GM12878 (cell line): Measurements from ENCODE around the gene EHBP1. TPM values are rescaled to one million over a fixed set of nuclear protein-coding genes. Genes with fewer than 3 reads are reported as not detected.

Experiments
- ATAC-seq: fragments of 200-7000 bp; cut with Tn5 transposase; 3 replicates; pipeline ENCODE4 v1.9.1; 2020; ENCODE audit warnings: mild to moderate bottlenecking, moderate library complexity
- BruUV-seq: library from RNA; stranded (reverse); fragments of 400-500 nt; replicated peaks from 2 replicates; lab custom pipeline; 2021; lab: Mats Ljungman, UMichigan
- CTCF ChIA-PET: fragments of 300-600 bp; sonication (Branson Sonifier 250); formaldehyde crosslinking; extraction: SDS; loops from one replicate; lab custom pipeline; 2021; ENCODE audit warnings: inconsistent platforms; lab: Yijun Ruan, JAX
- POLR2A ChIA-PET: fragments of 350-600 bp; formaldehyde crosslinking; extraction: SDS; loops from one replicate; lab custom pipeline; 2021; ENCODE audit warnings: inconsistent platforms; lab: Charles Lee
- RAD21 ChIA-PET: fragments of 300-600 bp; sonication (Branson Sonifier 250); formaldehyde crosslinking; loops from one replicate; lab custom pipeline; 2023; ENCODE audit warnings: antibody characterized with exemption; ENCODE audit not compliant: unreplicated experiment; lab: Charles Lee
- SMC1A ChIA-PET: fragments of 300-600 bp; sonication (Branson Sonifier 250); formaldehyde crosslinking; loops from one replicate; lab custom pipeline; 2023; ENCODE audit not compliant: unreplicated experiment, uncharacterized antibody; lab: Charles Lee
- DNase-seq: peaks from one replicate; pipeline ENCODE4 v3.0.0-alpha.2; 2011; ENCODE audit warnings: low read depth, low spot score
- FAIRE-seq: peaks from 3 replicates; lab custom pipeline; 2011; peaks lifted over from hg19 to GRCh38; lab: Jason Lieb, UNC
- H2AFZ ChIP-seq: 2 replicates; pipeline ENCODE4 v1.6.0; 2011; ENCODE audit warnings: low read depth, low read length, control low read depth; ENCODE audit not compliant: control insufficient read depth
- H3K27ac ChIP-seq: 2 replicates; pipeline ENCODE4 v1.5.1; 2011; ENCODE audit warnings: control low read depth; ENCODE audit not compliant: control insufficient read depth, insufficient read depth
- H3K27me3 ChIP-seq, 2 experiments: replicated peaks in 1 of 2; 2 replicates each; pipeline versions ENCODE4 v1.6.0 to v1.6.1; 2011; ENCODE audit warnings: low read length in 1 of 2; ENCODE audit not compliant: control insufficient read depth in 2 of 2, insufficient read depth in 2 of 2
- H3K36me3 ChIP-seq, 2 experiments: 2 replicates each; pipeline ENCODE4 v1.5.1; 2011; ENCODE audit warnings: low read length in 1 of 2; ENCODE audit not compliant: control insufficient read depth in 2 of 2, insufficient read depth in 2 of 2
- H3K4me1 ChIP-seq: 2 replicates; pipeline ENCODE4 v1.6.1; 2011; ENCODE audit warnings: mild to moderate bottlenecking, low read length, moderate library complexity, mixed read lengths; ENCODE audit not compliant: control insufficient read depth, insufficient read depth
- H3K4me2 ChIP-seq: 2 replicates; pipeline ENCODE4 v1.6.0; 2011; ENCODE audit warnings: control low read depth; ENCODE audit not compliant: control insufficient read depth, insufficient read depth
- H3K4me3 ChIP-seq: fragments of 200-600 bp; sonication (generic); 2 replicates; pipeline ENCODE4 v1.5.1; 2016
- H3K79me2 ChIP-seq: 2 replicates; pipeline ENCODE4 v1.6.0; 2011; ENCODE audit warnings: low read length; ENCODE audit not compliant: control insufficient read depth, insufficient read depth
- H3K9ac ChIP-seq: 2 replicates; pipeline ENCODE4 v1.8.0; 2011; ENCODE audit warnings: low read length, control low read depth, mixed read lengths; ENCODE audit not compliant: control insufficient read depth, insufficient read depth
- H3K9me3 ChIP-seq: replicated peaks from 3 replicates; pipeline ENCODE4 v1.5.1; 2011; ENCODE audit warnings: mild to moderate bottlenecking, low read length; ENCODE audit not compliant: control insufficient read depth, insufficient read depth
- H4K20me1 ChIP-seq: 2 replicates; pipeline ENCODE4 v1.6.0; 2011; ENCODE audit not compliant: control insufficient read depth, insufficient read depth
- BMI1 ChIP-seq: fragments of 450-650 bp; IDR thresholded peaks from 2 replicates; pipeline ENCODE4 v1.6.1; 2016; ENCODE audit warnings: mild to moderate bottlenecking, moderate library complexity, borderline replicate concordance
- BRCA1 ChIP-seq: IDR thresholded peaks from 2 replicates; pipeline ENCODE4 v1.6.1; 2011; ENCODE audit warnings: low read depth, low read length, improper control_type of control experiment
- CBX3 ChIP-seq: fragments of 200-600 bp; sonication (generic); IDR thresholded peaks from 2 replicates; pipeline ENCODE4 v1.6.1; 2016; ENCODE audit warnings: low read depth, borderline replicate concordance
- ESRRA ChIP-seq: IDR thresholded peaks from 2 replicates; pipeline ENCODE4 v1.6.1; 2012; ENCODE audit warnings: mild to moderate bottlenecking, low read length, improper control_type of control experiment
- FOS ChIP-seq: IDR thresholded peaks from 3 replicates; pipeline ENCODE4 v1.6.1; 2011; ENCODE audit warnings: borderline replicate concordance; ENCODE audit not compliant: insufficient read length; ENCODE audit errors: extremely low read depth
- GATAD2B ChIP-seq: fragments of 450-650 bp; conservative IDR thresholded peaks from 2 replicates; pipeline ENCODE4 v1.6.1; 2017; ENCODE audit warnings: low read depth, mild to moderate bottlenecking, moderate library complexity
- HDAC2 ChIP-seq: fragments of 200-600 bp; sonication (generic); IDR thresholded peaks from 2 replicates; pipeline ENCODE4 v1.6.1; 2017
- JUNB ChIP-seq: IDR thresholded peaks from 2 replicates; pipeline ENCODE4 v1.6.1; 2016; ENCODE audit warnings: antibody characterized with exemption, mild to moderate bottlenecking
- MYC ChIP-seq: IDR thresholded peaks from 2 replicates; pipeline ENCODE4 v1.6.1; 2011; ENCODE audit warnings: mild to moderate bottlenecking, low read length, moderate library complexity, inconsistent platforms; ENCODE audit not compliant: insufficient read depth, insufficient replicate concordance, insufficient read length, severe bottlenecking
- NFIC ChIP-seq: IDR thresholded peaks from 2 replicates; pipeline ENCODE4 v1.6.1; 2012; ENCODE audit warnings: low read depth, mild to moderate bottlenecking, inconsistent platforms, low read length, moderate library complexity
- NFXL1 ChIP-seq: fragments of 450-650 bp; IDR thresholded peaks from 2 replicates; pipeline ENCODE4 v1.6.1; 2017; ENCODE audit warnings: antibody characterized with exemption, mild to moderate bottlenecking, borderline replicate concordance
- NR2F1 ChIP-seq: fragments of 450-650 bp; conservative IDR thresholded peaks from 2 replicates; pipeline ENCODE4 v1.6.1; 2017; ENCODE audit warnings: mild to moderate bottlenecking
- RUNX3 ChIP-seq: IDR thresholded peaks from 2 replicates; pipeline ENCODE4 v1.6.1; 2012; ENCODE audit warnings: low read length, inconsistent platforms
- SMAD1 ChIP-seq: fragments of 450-650 bp; IDR thresholded peaks from 2 replicates; pipeline ENCODE4 v1.6.1; 2018; ENCODE audit warnings: mild to moderate bottlenecking, low read depth; ENCODE audit not compliant: partially characterized antibody
- SPI1 ChIP-seq: IDR thresholded peaks from 2 replicates; pipeline ENCODE4 v1.6.1; 2011; ENCODE audit warnings: low read depth, mild to moderate bottlenecking, low read length, moderate library complexity, borderline replicate concordance; ENCODE audit not compliant: insufficient read depth
- SRF ChIP-seq, 2 experiments: IDR thresholded peaks; 2 replicates each; pipeline ENCODE4 v1.6.1; 2011; ENCODE audit warnings: low read depth in 2 of 2, low read length in 2 of 2, mild to moderate bottlenecking in 1 of 2, moderate library complexity in 1 of 2
- TCF3 ChIP-seq: IDR thresholded peaks from 2 replicates; pipeline ENCODE4 v1.6.1; 2012; ENCODE audit warnings: low read depth, mild to moderate bottlenecking, low read length, borderline replicate concordance; ENCODE audit not compliant: insufficient read depth
- ZNF274 ChIP-seq: IDR thresholded peaks from one replicate; pipeline ENCODE4 v1.8.0; 2011; ENCODE audit not compliant: insufficient read length, insufficient read depth
- ZSCAN29 ChIP-seq: fragments of 450-650 bp; IDR thresholded peaks from 2 replicates; pipeline ENCODE4 v1.6.1; 2017; ENCODE audit warnings: mild to moderate bottlenecking, moderate library complexity
- WGBS: methylation state at CpG from one replicate; pipeline ENCODE4 v1.1.6; 2016; ENCODE audit warnings: low lambda C conversion rate; ENCODE audit not compliant: insufficient replicate concordance, insufficient coverage; ENCODE audit errors: missing lambda C conversion rate; 5-methylcytosine and 5-hydroxymethylcytosine counted together
- in situ Hi-C: fragments of 300-500 bp; cut with MboI; formaldehyde crosslinking; loops from 9 replicates; pipeline ENCODE4 v1.14.3; 2018; ENCODE audit warnings: mixed read lengths
- intact Hi-C: fragments of 100-400 bp; cut with micrococcal nuclease; formaldehyde crosslinking; loops from one replicate; pipeline ENCODE4 v1.14.2; 2022; ENCODE audit not compliant: unreplicated experiment
- polyA plus RNA-seq, 11 experiments: library from polyadenylated mRNA; depleted of rRNA in 4 of 11; unstranded in 6 of 11; stranded (reverse) in 5 of 11; fragments of >200 nt; fragmentation: Nextera tagmentation in 4 of 11; fragmentation: Illumina TruSeq in 1 of 11; extraction: Ambion mirVana in 4 of 11; extraction: Trizol in 1 of 11; gene quantifications; 1 replicate in 1 of 11; 2 replicates in 10 of 11; pipeline versions ENCODE4 v1.2.1 to v1.2.3, GENCODE V29; 2011 to 2016; ENCODE audit warnings: inconsistent platforms in 2 of 11, missing spikeins in 2 of 11, low read depth in 1 of 11
- total RNA-seq, 4 experiments: library from RNA; depleted of rRNA in 3 of 4; stranded (reverse); fragments of >200 nt in 3 of 4; fragmentation: Illumina TruSeq in 1 of 4; extraction: Trizol in 1 of 4; gene quantifications; 2 replicates each; pipeline versions ENCODE4 v1.2.1 to v1.2.3, GENCODE V29; 2013 to 2021
- TF ChIP-seq, protein P1 (sequence below): IDR thresholded peaks from 2 replicates; pipeline ENCODE4 v1.6.1; 2011; ENCODE audit warnings: low read depth, low read length, improper control_type of control experiment, borderline replicate concordance
- TF ChIP-seq, protein P2 (sequence below): fragments of 450-650 bp; IDR thresholded peaks from 2 replicates; pipeline ENCODE4 v1.6.1; 2017; ENCODE audit warnings: mild to moderate bottlenecking, moderate library complexity

Gene EHBP1
- total and polyA plus RNA-seq, 10 of the 15 experiments (the other 5 are each of a cell fraction or from before 2014, with no cell fraction given) = 5.7 to 26.1 (median 13.6) TPM

DNA sequence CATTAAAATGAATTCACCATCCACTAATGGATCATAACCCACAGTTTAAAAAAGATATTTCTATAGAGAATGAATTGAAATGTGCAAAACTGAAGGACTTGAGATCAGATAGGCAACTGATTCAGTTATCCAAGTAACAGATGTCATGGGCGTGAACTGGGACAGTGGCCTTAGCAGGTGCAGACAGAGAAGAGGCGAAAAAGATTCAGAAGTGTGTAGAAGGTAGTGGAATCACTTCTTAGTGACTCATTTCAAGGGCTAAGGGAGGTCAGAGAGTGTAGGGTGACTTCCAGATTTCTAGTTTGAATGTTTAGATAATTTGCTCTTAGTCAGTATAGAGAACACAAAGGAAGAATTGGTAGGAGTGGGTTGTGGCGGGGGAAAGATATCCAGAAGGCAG is 79.7 kb downstream of the EHBP1 start:
- BruUV-seq = no TSS peak
- Histone ChIP-seq H3K9ac (no peak overlapping the region), H3K9me3 (peaks cover 8% of the 10 kb centered on the region), H3K27ac (no peak overlapping the region), H3K4me1 (no peaks in the 10 kb centered on the region), H3K79me2 (no peaks in the 10 kb centered on the region), H4K20me1 (no peaks in the 10 kb centered on the region; the same call in 1 of the 2 replicates), H3K36me3 (no peaks in the 10 kb centered on the region), H3K27me3 (no peaks in the 10 kb centered on the region), H3K4me2 (no peak overlapping the region), H2AFZ (no peak overlapping the region), H3K4me3 (no peak overlapping the region)
- SMC1A ChIA-PET = interaction anchor here (1.1 to 1.6 kb wide), 2 partner anchors 325 to 403 kb away, joined by 3 to 7 read pairs; no protein-coding TSS in a partner anchor
- ATAC-seq (peak; percentile 73), DNase-seq (no peak), FAIRE-seq (no peak)
- POLR2A ChIA-PET = no interaction called here
- intact Hi-C loops = loop anchor here (5.0 to 10.0 kb wide), 3 partner anchors 237 to 702 kb away; partner anchors contain the start of gene OTX1
- CTCF ChIA-PET = interaction anchor here (0.6 to 4.6 kb wide), 4 partner anchors 9 to 702 kb away, joined by 3 to 47 read pairs (median 19); no protein-coding TSS in a partner anchor
- in situ Hi-C loops = loop anchor here (5.0 to 10.0 kb wide), 3 partner anchors 402 to 760 kb away; no protein-coding TSS in a partner anchor
- RAD21 ChIA-PET = interaction anchor here (1.1 kb wide), 1 partner anchor 328 kb away, joined by 9 read pairs; no protein-coding TSS in a partner anchor
- 61% methylated on average over 3 of the region's 3 CpGs for WGBS
- no peak for TF ChIP-seq ZSCAN29
- TF ChIP-seq FOS = no peak
- no peak for TF ChIP-seq BMI1
- TF ChIP-seq CBX3 = no peak
- no peak for TF ChIP-seq ZNF274
- TF ChIP-seq SPI1 = no peak
- TF ChIP-seq JUNB = peak; percentile 60; the same call in 1 of the 2 replicates
- no peak for TF ChIP-seq SRF (IDR thresholded peaks at IDR 0.05; ENCODE audit: low read depth in 2 of 2, low read length in 2 of 2)
- TF ChIP-seq NFXL1 = no peak
- no peak for TF ChIP-seq SMAD1
- no peak for TF ChIP-seq RUNX3
- TF ChIP-seq HDAC2 = no peak
- no peak for TF ChIP-seq BRCA1
- 0 out of 2 replicates have a peak, but pooled peaks have one; percentile 14 for TF ChIP-seq NR2F1
- TF ChIP-seq NFIC = peak; percentile 23; the same call in 1 of the 2 replicates
- 0 out of 2 replicates have a peak, but pooled peaks have one; percentile 29 for TF ChIP-seq TCF3
- no peak for TF ChIP-seq MYC
- TF ChIP-seq, protein P1, sequence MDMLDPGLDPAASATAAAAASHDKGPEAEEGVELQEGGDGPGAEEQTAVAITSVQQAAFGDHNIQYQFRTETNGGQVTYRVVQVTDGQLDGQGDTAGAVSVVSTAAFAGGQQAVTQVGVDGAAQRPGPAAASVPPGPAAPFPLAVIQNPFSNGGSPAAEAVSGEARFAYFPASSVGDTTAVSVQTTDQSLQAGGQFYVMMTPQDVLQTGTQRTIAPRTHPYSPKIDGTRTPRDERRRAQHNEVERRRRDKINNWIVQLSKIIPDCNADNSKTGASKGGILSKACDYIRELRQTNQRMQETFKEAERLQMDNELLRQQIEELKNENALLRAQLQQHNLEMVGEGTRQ = no peak
- TF ChIP-seq ESRRA = no peak
- no peak for TF ChIP-seq GATAD2B
- TF ChIP-seq, protein P2, sequence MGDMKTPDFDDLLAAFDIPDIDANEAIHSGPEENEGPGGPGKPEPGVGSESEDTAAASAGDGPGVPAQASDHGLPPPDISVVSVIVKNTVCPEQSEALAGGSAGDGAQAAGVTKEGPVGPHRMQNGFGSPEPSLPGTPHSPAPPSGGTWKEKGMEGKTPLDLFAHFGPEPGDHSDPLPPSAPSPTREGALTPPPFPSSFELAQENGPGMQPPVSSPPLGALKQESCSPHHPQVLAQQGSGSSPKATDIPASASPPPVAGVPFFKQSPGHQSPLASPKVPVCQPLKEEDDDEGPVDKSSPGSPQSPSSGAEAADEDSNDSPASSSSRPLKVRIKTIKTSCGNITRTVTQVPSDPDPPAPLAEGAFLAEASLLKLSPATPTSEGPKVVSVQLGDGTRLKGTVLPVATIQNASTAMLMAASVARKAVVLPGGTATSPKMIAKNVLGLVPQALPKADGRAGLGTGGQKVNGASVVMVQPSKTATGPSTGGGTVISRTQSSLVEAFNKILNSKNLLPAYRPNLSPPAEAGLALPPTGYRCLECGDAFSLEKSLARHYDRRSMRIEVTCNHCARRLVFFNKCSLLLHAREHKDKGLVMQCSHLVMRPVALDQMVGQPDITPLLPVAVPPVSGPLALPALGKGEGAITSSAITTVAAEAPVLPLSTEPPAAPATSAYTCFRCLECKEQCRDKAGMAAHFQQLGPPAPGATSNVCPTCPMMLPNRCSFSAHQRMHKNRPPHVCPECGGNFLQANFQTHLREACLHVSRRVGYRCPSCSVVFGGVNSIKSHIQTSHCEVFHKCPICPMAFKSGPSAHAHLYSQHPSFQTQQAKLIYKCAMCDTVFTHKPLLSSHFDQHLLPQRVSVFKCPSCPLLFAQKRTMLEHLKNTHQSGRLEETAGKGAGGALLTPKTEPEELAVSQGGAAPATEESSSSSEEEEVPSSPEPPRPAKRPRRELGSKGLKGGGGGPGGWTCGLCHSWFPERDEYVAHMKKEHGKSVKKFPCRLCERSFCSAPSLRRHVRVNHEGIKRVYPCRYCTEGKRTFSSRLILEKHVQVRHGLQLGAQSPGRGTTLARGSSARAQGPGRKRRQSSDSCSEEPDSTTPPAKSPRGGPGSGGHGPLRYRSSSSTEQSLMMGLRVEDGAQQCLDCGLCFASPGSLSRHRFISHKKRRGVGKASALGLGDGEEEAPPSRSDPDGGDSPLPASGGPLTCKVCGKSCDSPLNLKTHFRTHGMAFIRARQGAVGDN = no peak
